ENCODE results near the gene ITGBL1.

DNA sequence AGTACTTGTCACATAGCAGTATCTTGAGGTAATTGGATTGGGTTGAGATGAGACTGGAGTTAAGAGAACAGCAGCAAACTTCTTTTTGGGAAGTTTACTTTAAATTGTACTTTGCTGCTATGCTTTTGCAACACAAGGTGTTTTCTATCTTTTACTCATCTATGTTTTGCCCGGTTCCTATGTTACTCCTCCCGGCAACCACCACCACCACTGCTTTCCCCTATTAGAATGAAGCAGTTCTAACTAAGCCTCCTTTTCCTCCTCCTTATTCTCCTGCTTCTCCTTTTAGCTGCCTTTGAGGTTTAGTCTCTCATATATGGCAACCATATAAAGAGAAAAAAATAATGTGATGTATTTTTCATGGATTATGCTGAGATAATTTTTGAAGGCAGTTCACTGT is 233.5 kb downstream of the ITGBL1 start:
- TF ChIP-seq, protein P1, sequence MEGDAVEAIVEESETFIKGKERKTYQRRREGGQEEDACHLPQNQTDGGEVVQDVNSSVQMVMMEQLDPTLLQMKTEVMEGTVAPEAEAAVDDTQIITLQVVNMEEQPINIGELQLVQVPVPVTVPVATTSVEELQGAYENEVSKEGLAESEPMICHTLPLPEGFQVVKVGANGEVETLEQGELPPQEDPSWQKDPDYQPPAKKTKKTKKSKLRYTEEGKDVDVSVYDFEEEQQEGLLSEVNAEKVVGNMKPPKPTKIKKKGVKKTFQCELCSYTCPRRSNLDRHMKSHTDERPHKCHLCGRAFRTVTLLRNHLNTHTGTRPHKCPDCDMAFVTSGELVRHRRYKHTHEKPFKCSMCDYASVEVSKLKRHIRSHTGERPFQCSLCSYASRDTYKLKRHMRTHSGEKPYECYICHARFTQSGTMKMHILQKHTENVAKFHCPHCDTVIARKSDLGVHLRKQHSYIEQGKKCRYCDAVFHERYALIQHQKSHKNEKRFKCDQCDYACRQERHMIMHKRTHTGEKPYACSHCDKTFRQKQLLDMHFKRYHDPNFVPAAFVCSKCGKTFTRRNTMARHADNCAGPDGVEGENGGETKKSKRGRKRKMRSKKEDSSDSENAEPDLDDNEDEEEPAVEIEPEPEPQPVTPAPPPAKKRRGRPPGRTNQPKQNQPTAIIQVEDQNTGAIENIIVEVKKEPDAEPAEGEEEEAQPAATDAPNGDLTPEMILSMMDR (IDR thresholded peaks at IDR 0.05; ENCODE audit: insufficient read depth, low read length, poor library complexity, severe bottlenecking): no peak
- no peak for TF ChIP-seq EZH2phosphoT487 (conservative IDR thresholded peaks at IDR 0.05; ENCODE audit: low read length)
